OCI-LY1 (cell line): Measurements from ENCODE around the gene COL19A1.

Experiments used
- H2AFZ ChIP-seq: fragments of 200-600 bp; sonication (generic), shearing (Covaris generic); 2 replicates; pipeline ENCODE4 v1.6.0; 2014; ENCODE audit warnings: antibody characterized with exemption, mild to moderate bottlenecking, low read length
- H3F3A ChIP-seq: fragments of 200-600 bp; sonication (generic), shearing (Covaris generic); 2 replicates; pipeline ENCODE4 v1.6.0; 2014; ENCODE audit warnings: mild to moderate bottlenecking, antibody characterized with exemption, low read length, moderate library complexity; ENCODE audit not compliant: insufficient read depth
- H3K27ac ChIP-seq: fragments of 200-600 bp; sonication (generic); 2 replicates; pipeline ENCODE4 v1.5.1; 2014; ENCODE audit warnings: low read length, mixed run types, mild to moderate bottlenecking, low read depth; ENCODE audit not compliant: poor library complexity, severe bottlenecking
- H3K27me3 ChIP-seq: fragments of 200-600 bp; sonication (generic); 2 replicates; pipeline ENCODE4 v1.6.0; 2014; ENCODE audit warnings: antibody characterized with exemption, mild to moderate bottlenecking, low read length, moderate library complexity; ENCODE audit not compliant: insufficient read depth
- H3K36me3 ChIP-seq: fragments of 200-600 bp; sonication (generic); 2 replicates; pipeline ENCODE4 v1.6.1; 2014; ENCODE audit warnings: mild to moderate bottlenecking, antibody characterized with exemption, low read length, moderate library complexity, mixed read lengths; ENCODE audit not compliant: insufficient read depth
- H3K4me1 ChIP-seq: fragments of 200-600 bp; sonication (generic); 2 replicates; pipeline ENCODE4 v1.5.1; 2014; ENCODE audit warnings: mild to moderate bottlenecking, low read length, moderate library complexity; ENCODE audit not compliant: insufficient read depth, severe bottlenecking
- H3K4me2 ChIP-seq: fragments of 200-600 bp; sonication (generic), shearing (Covaris generic); 2 replicates; pipeline ENCODE4 v1.6.1; 2014; ENCODE audit warnings: low read length
- H3K4me3 ChIP-seq: fragments of 200-600 bp; sonication (generic); 2 replicates; pipeline ENCODE4 v1.5.1; 2014; ENCODE audit warnings: low read length, low read depth, mild to moderate bottlenecking, mixed read lengths; ENCODE audit not compliant: poor library complexity, severe bottlenecking
- H3K79me2 ChIP-seq: fragments of 200-600 bp; shearing (Covaris generic); 2 replicates; pipeline ENCODE4 v1.6.1; 2016; ENCODE audit warnings: mixed run types, low read length, mixed read lengths; ENCODE audit not compliant: insufficient read depth
- H3K9ac ChIP-seq: fragments of 200-600 bp; sonication (generic), shearing (Covaris generic); 2 replicates; pipeline ENCODE4 v1.6.1; 2014; ENCODE audit warnings: mild to moderate bottlenecking, low read length, mixed read lengths
- H3K9me2 ChIP-seq: fragments of 200-600 bp; sonication (generic), shearing (Covaris generic); 2 replicates; pipeline ENCODE4 v1.6.1; 2014; ENCODE audit warnings: low read depth, mild to moderate bottlenecking, low read length, mixed read lengths
- H3K9me3 ChIP-seq: fragments of 200-600 bp; shearing (Covaris generic); 2 replicates; pipeline ENCODE4 v1.6.1; 2014; ENCODE audit warnings: low read length, mixed read lengths
- H4K20me1 ChIP-seq: fragments of 200-600 bp; sonication (generic), shearing (Covaris generic); 2 replicates; pipeline ENCODE4 v1.6.0; 2016; ENCODE audit warnings: mild to moderate bottlenecking, low read length; ENCODE audit not compliant: insufficient read depth
- CTCF ChIP-seq: fragments of 200-600 bp; sonication (generic), shearing (Covaris generic); IDR thresholded peaks from 2 replicates; pipeline ENCODE4 v1.5.1; 2017; ENCODE audit warnings: mild to moderate bottlenecking, antibody characterized with exemption, low read length, moderate library complexity, mixed read lengths
- EZH2 ChIP-seq: fragments of 200-600 bp; sonication (generic), shearing (Covaris generic); IDR thresholded peaks from 2 replicates; pipeline ENCODE4 v1.8.0; 2017; ENCODE audit warnings: borderline replicate concordance, mixed run types, mild to moderate bottlenecking, antibody characterized with exemption, low read length, moderate library complexity, mixed read lengths

The COL19A1 gene

GRCh38 chr6:69861986-69862385 lies 4.4 kb upstream of the COL19A1 start:
- Histone ChIP-seq H3K36me3 (no peaks in the 10 kb centered on the region), H3K9ac (no peak overlapping the region), H3K4me1 (peaks cover 13% of the 10 kb centered on the region)

GRCh38 chr6:69863766-69864165 lies 2.6 kb upstream of the COL19A1 start:
- H2AFZ ChIP-seq: no peak overlapping the region
- no peaks in the 10 kb centered on the region for H3K79me2 ChIP-seq
- H3K27me3 ChIP-seq: no peaks in the 10 kb centered on the region
- H3K4me1 ChIP-seq: peaks cover 13% of the 10 kb centered on the region
- no peaks in the 10 kb centered on the region for H4K20me1 ChIP-seq
- no peak overlapping the region for H3K4me2 ChIP-seq
- no peaks in the 10 kb centered on the region for H3K36me3 ChIP-seq
- TF ChIP-seq EZH2: no peak
- no peaks in the 10 kb centered on the region for H3K9me2 ChIP-seq
- no peak overlapping the region for H3K9ac ChIP-seq
- H3F3A ChIP-seq: no peaks in the 10 kb centered on the region
- no peaks in the 10 kb centered on the region for H3K9me3 ChIP-seq
- no peak overlapping the region for H3K27ac ChIP-seq
- H3K4me3 ChIP-seq: no peak overlapping the region

More at GRCh38 chr6:69861986-69862385, 4.4 kb upstream of the COL19A1 start:
- no peak overlapping the region for H2AFZ ChIP-seq
- H3K27me3 ChIP-seq: no peaks in the 10 kb centered on the region
- H3K27ac ChIP-seq: no peak overlapping the region
- no peaks in the 10 kb centered on the region for H4K20me1 ChIP-seq
- H3K4me3 ChIP-seq: no peak overlapping the region
- no peaks in the 10 kb centered on the region for H3F3A ChIP-seq
- no peaks in the 10 kb centered on the region for H3K9me3 ChIP-seq
- H3K4me2 ChIP-seq: no peak overlapping the region
- no peaks in the 10 kb centered on the region for H3K79me2 ChIP-seq
- TF ChIP-seq EZH2: no peak
- TF ChIP-seq CTCF: no peak
- H3K9me2 ChIP-seq: no peaks in the 10 kb centered on the region

GRCh38 chr6:69865126-69865525 lies 1.2 kb upstream of the COL19A1 start:
- no peaks in the 10 kb centered on the region for H3K9me3 ChIP-seq
- no peak overlapping the region for H3K4me2 ChIP-seq
- H3K27ac ChIP-seq: no peak overlapping the region
- H3K9me2 ChIP-seq: no peaks in the 10 kb centered on the region
- H3K36me3 ChIP-seq: no peaks in the 10 kb centered on the region
- H3F3A ChIP-seq: no peaks in the 10 kb centered on the region
- H2AFZ ChIP-seq: no peak overlapping the region
- no peaks in the 10 kb centered on the region for H3K27me3 ChIP-seq
- no peak overlapping the region for H3K9ac ChIP-seq
- no peak overlapping the region for H3K4me3 ChIP-seq
- no peaks in the 10 kb centered on the region for H3K79me2 ChIP-seq
- no peaks in the 10 kb centered on the region for H4K20me1 ChIP-seq
- peaks cover 13% of the 10 kb centered on the region for H3K4me1 ChIP-seq
- TF ChIP-seq CTCF (no peak), EZH2 (no peak)
